ENCODE data around the gene SLX9.
"Not testable (repeated sequence)": the region's sequence is repeated elsewhere in the genome, so short reads cannot be mapped to it uniquely, and the experiment has no call there.

Gene SLX9

DNA sequence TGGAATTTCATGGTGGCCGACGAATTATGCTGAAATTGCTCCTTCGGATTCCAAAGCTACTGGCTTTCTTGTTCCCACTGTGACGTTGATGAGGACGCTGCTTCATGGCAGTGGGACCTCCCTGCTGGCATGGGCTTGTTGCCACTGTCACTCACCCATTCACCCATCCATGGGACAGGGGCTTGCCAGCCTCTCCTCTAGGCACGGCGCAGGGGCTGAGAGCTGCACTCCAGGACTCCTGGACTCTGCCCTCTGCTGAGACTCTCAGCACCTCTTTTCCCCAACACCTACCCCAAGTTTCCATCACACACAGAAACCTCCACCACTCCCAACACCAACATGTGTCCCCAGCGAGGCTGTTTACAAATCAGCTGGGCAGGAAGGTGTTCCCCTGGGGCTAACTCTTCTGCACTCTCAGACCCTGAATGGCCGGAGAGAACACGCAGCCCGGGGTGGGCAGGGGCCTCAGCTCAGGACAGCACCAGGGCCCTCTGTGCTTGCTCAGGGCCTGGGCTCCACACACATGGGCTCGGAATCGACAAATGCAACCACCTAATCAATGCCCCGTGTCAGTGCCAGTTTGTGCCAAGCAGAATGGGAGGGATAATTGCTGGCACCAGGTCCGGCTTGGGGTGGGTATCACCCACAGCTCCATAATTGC lies 22.3 kb upstream of the SLX9 start:
- no peak for DNase-seq

DNA sequence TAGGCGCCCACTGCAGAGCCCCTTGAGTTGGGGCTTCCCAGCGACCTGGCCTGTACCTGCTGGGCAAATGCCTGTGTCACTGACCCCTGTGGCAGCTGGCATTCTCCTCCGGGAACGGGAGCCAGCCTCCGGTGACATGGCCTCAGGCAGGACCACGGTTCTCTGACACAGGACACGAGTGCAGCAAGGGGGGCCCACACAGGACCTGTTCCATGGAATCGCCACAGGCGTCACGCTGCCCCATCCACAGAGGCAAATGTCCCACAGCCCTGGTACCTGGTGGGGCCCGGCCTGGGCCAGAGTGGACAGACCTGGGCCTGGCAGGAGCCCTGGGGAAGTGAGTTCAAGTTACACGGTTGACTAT lies 21.7 kb upstream of the SLX9 start:
- no peak for DNase-seq

DNA sequence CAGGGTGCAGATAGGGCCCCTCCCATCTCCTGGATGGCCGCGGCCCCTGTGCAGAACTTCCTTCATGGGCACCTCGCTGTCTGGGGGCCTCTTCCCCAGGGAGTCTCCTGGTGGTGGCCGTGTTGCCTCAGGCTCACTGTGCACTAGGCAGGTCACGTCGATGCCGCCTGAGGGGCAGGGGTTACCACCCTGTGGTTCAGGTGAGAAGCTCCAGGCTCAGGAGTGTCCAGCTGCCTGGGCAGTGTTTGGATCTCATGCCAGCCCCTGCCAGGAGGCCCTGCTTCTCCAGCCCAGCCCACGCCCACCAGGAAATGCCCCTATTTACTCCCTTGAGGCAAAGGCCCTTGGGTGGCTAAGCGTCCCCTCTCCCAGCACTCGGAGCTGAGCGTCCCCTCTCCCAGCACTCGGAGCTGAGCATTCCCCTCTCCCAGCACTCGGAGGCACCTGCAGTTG lies 21.2 kb upstream of the SLX9 start:
- no peak for DNase-seq

DNA sequence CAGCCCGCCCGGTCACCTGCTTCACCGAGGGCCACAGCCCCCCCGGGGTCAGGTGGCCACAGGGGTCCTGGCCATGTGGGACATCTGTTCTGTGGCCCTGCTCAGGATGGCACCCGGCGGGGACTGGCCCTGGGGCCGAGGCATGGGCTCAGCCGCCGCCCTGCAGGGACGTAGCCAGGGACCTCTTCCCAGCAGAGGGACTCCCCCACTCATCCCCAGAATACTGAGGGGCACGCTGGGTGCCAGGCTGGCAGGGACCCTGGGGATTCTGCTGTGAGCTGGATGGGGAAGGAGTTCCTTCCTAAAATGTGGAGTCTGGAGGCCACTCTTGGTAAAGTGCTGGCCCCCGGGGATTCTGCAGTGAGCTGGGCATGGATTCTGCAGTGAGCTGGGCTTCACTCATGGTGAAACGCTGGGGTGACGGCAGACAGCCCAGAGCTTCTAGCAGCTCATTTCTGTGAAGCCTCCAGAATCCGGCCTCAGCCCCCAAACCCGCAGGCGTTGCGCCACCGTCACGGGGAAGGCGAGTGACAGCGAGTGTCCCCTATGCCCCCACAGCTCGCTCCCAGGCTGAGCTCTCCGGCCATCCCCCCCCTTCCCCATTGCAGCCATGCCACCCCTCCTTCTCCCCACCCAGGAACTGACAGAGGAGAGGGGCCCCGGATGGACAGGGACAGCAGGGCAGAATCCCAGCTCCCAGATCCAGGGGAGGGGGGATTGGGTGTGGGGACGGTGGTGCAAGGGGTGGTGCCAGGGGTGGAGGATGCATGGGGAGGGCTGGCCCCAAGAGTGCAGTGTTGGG lies 20.5 kb upstream of the SLX9 start:
- no peak for DNase-seq

DNA sequence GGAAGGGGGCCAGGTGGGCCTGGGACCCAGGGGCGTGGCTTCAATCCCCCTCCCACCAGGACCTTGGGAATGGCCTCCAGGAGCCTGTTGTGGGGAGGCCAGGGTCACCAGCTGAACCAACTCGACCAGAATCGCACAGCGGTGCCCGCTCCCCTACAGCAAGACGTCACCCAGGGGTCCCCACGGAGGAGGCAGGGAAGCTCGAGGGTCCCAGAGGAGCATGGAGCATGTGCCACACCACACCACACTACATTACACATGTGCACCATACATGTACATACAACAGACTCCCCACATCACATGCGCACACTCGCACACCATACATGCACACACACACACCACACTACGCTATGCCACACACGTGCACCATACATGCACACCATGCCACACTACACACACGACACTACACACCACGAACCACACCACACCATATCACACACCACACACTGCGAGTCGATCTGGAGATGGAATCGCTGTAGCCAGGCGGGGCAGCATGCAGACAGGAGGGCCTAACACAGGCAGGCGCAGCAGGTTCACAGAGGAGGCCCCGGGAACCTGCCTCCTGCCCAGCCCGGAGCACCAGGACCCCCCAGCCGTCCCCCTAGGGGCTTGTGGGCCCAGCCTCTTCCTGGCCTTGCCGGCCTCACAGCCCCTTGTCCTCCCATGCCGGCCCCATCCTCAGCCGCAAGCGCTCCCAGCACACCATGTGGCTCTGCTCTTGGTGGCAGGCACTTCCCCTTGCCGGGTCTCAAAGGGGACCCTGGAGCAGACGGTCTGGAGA lies 19.7 kb upstream of the SLX9 start:
- no peak for DNase-seq

DNA sequence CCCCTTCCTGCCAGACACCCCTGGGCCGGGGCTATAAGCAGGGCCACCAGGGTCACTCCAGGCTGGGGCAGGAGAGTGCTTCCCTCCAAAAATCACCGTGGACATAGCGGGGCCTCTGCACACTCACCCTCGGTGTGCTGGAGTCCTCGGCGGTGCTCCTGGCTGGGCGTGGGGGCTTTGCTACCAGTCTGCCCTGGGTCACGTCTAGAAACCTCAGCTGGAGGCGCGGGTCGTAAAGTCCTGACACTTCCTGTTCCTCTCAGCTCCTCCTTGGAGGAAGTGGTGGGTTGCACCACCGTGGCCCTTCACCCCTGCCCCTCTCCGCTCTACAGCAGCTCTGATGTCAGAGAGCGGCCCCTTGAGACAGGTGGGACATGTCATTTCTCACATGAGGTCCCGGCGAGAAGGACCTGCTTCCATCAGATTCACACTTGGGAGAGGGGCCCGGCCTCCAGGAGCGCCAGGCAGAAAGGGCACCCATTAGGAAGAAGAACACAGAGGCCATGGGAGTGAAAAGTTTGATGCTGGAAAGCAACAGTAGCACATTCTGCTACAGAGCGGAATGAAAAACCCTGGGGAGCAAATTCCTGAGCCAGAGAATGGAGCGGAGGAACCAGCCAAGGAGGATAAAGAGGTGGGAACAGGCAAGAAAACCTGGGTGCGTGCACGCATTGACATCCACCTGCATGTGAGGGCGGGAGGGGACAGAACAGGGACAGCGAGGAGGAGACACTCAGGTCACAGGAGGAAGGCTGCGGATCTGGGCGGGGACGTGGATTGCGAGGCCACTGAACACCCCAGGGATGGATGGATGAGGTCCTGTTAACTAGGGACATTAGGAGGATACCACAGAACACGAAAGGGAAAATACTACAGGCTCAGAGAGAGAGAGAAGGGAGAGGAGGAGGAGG lies 18.9 kb upstream of the SLX9 start, which contains the start of gene ITGB2:
Gene ITGB2, minus strand, starts transcription at position 206 of the 911 bp plus-strand sequence. CDS start 10,117 bp downstream, outside the sequence.
- no peak for DNase-seq

DNA sequence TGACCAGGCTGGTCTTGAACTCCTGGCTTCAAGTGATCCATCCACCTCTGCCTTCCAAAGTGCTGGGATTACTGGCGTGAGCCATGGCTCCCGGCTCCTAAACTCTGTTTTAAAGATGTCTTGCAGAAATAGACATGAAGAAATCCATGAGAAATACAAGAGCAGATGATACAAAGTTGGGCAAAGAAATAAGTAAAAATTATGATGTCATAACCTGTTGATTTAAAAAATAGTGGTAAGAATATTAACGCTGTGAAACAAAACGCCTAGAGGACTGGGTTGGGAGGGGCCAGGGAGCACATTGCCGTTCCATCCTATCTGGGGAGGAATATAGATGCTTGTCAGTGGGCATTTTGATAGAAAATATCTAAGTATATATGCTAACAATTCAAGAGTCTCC lies 17.9 kb upstream of the SLX9 start:
- no peak for DNase-seq

DNA sequence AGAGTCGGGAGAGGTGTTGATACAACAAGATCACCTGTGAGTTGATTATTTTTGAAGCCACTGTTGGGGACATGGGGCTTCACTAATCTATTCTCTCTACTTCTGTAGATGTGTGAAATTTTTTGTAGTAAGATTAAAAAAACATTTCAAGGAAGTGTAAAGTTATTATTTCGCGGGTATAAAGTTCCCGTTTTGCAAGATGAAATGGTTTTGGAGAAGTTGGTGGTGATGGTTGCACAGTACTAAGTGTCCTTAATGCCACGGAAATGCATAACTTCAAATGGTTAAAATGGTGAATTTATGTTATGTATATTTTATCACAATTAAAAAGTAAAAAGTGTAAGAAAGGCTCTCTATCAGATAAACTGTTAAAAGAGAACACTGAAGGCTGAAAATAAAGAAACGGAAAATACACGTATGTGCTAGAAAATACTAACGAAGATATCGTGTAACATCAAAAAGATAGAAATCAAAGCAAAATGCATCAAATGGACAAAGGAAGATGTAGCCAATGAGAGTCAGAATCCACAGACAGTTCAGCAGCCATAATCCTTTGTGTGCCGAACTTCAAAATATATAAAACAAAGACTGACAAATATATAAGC lies 16.2 kb upstream of the SLX9 start:
- DNase-seq = no peak

DNA sequence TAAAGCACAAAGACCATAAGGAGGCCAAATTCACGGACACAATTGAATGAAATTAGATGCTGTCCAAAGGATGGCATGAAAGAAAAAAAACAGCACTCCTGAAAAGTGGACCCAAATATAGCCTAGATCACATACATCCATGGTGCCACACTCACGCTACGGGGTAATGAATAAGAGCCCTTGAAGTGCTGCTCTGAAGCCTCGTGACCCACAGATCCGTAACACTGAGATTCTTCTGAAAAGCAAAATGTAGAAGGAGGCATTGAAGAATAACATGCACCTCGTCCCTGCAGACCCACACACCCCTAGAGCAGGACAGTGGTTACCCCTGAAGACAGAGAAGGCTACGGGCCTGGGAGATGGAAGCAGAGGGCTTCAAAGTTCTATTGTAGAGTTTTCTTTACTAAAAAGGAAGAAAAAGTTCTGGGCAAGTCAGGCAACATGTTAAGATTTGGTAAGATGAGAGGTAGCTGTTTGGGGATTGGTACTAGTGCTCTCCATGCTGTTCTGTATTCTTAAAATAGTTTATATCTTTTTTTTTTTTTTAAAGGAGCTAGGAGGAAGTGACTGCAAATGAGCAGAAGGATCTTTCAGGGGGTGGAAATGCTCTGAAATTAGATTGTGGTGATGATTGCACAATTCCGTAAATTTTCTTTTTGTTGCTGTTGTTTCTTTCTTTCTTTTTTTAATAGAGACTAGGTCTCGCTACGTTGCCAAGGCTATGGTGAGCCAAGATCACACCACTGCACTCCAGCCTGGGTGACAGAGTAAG lies 15.0 kb upstream of the SLX9 start:
- no peak for DNase-seq

DNA sequence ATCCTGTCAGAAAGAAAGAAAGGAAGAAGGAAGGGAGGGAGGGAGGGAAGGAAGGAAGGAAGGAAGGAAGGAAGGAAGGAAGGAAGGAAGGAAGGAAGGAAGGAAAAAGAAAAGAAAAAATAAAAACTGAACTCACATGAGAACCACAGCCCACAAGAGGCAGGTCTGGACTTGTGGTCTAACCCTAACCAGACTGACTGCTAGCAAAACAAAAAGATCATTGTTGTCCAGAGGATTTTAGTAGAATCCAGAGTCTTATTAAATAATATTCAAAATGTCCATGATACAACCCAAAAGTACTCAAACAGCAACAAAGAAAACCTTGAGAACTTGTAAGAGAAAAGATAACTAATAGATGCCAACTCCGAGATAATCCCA lies 14.5 kb upstream of the SLX9 start:
- DNase-seq = no peak

DNA sequence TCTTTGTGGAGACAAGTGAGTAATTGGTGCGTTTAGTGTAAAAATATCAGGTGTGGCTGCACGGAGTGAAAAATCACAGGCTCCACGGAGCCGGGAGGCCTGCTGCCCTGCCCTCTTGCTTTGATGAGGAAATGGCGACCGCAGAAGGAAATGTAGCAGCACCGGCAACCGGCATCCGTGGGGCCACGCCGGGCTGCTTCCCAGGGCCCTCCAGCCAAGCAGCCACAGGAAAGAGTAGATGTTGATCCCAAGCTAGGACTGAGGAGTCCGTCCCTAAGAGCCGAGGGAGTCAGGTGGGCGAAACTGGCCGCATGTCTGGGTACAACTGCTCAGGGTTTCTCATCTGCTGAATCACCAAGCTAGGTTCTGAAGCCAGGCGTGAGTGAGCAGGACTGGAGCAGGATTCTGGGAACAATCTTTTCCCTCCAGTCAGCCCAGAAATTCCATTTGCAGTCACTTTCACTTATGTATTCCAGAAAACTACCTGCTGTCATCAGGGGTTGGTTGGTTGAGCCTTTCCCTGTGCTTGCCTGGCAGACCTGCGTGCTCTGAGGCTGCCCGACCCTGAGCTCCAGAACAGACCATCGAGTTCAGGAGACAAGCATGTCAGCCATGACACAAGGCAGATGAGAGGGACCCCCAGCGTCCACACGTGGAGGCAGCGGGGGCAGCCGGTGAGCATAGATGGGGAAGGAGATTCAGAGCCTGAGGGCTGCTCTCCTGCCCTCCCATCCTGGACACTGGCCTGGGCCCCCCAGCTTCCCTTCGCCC lies 13.3 kb upstream of the SLX9 start:
- DNase-seq = no peak

DNA sequence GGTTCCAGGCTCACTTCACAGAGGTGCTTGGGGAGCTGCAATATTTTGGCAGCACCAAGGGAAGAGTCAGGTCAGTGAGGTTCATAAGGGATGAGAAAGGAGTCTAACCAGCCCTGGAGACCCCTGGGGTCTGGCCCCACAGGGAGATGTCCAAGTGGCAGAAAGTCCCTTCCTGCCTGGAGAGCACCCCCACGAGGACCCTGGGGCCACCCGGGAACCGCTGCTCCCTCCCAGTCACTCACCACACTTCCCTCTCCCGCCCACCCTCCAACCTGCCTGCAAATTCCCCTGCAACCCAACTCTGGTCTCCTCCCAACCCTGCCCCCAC lies 12.6 kb upstream of the SLX9 start:
- DNase-seq = no peak

DNA sequence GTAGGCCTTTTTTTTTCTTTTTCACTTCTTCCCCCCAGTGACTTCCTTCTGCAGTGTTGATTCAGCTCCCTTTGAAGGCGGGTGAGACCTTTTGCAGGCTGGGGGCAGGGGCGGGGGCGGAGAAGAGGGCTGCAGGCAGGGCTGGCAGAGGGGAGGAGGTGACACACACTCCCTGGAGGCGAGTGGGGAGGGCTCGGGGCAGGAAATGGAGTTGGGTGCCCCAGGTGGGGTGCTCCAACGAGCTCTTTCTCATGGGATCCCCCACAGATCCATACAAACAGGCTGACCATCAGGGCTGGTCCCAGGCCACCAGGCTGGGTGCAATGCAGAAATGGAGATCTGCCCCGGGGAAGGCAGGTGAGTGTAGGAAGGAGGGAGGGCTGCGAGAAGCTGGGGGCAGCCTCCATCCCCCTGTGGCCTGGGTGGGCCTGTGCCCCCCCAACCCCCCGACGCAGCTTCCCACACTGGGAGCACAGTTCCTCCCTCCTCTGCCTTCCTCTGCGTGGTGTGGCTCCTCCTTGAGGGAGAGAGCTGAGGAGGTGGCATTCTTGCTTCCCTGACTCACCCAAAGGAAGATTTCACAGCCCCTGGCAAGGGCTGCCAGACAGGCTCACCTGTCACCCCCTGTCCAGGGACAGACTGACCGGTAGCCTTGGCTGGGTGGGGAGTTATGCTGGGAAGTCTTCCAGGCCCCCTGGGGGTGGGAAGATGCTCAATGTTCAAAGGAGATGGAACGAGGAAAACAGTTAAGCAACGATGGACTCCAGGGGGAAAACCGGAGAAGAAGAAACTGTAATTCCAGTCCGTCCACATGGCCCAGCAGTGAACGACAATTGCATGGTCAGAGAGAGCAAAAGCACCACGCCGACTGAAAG lies 12.0 kb upstream of the SLX9 start:
- no peak for DNase-seq

DNA sequence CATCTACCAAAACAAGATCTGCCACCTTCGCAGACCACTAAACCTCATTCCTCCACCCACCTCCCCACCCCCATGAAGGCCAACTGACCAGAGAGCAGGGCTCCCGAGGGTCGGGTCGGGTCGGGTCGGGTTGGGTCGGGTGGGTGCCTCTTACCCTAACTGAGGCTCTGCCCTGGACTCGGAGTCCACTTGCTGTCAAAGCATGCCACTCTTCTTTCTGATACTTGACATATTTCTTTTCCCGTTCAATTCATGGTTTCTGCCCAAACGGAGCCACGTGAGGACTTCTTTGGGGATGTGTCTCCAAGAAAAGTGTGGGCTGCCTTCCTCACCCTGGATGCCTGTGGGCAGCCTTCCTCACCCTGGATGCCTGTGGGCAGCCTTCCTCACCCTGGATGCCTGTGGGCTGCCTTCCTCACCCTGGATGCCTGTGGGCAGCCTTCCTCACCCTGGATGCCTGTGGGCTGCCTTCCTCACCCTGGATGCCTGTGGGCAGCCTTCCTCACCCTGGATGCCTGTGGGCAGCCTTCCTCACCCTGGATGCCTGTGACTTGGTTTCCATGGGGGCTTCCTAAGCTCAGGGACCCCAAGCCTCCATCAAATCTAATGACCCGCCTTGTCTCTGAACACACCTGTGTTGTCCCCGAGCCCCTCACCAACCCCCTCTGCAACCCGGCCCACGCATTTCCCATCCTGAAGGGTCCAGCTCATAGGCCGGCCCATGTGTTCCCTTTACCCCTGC lies 11.2 kb upstream of the SLX9 start:
- not testable (repeated sequence) for DNase-seq

DNA sequence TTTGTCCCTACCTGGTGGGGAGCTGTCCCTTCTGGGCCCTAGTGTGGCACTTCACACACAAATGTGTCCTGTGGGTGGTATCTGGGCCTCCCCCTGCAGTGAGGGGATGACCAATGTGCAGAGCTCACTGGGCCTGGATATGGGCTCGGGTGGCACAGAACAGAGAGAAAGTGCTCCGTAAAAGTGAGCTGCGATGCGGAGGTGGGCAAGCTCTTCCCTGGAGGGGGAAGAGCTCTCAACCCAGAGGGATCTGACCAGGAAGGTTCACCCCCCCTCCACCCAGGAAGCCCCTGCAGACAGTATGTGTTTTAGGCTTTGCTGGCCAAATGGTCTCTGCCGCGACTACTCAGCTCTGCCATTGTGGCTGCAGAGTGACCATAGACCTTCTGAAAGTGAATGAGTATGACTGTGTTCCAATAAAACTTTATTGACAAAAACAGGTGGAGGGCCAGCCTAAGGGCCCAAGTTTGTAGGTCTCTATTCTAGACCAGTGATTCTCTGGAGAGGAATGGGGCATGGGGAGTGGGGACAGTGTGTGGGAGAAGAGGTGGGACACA lies 10.5 kb upstream of the SLX9 start:
- DNase-seq = no peak

DNA sequence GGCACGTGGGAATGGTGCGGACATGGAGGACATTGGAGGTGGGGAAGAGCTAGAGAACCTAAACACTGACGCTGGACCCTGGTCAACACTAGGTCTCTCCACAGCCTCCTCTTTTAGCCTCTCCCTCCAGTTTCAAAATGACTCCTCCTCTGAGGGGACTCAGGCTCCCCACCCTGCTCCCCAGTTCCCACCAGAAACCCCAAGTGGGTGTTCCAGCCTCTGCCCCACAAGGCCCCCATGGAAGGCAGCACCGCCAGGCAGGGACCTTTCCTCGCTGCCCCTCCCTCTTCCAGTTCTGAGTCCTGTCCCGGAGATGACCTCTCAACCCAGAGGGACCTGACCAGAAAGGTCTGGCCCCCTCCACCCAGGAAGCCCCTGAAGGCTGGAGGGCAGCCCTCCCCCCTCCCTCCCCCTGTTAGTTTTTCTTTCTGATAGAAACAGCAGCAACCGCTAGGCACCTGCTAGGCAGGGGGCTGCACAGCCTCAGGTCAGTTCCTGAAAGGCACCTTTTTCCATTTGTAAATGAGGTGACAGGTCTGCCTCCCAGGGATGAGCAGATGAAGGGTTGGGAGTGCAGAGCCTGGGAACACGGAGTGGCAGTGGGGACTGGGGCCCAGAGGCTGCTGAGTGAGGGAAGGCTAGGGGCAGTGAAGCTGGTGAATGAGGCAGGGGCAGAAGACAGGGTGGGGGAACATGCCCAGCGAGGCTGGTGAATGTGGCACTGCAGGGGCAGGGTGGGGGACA lies 9.9 kb upstream of the SLX9 start:
- no peak for DNase-seq

DNA sequence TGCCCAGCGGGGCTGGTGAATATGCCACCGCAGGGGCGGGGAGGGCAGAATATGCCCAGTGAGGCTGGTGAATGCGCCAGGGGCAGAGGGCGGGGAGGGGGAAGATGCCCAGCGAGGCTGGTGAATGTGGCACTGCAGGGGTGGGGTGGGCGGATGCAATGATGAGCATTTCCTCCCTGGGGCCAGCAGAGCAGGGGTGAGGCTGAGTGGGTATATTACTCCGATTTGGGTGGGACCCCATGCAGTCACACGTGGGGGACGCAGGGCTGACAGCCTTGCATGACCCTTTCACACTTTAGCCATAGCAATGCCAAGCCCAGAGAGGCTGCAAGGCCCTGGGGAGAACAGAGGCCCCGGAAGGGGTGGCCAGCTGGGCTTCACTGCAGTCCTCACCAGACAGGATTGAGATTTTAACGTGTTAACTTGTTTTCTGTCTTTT lies 9.3 kb upstream of the SLX9 start:
- DNase-seq = no peak

DNA sequence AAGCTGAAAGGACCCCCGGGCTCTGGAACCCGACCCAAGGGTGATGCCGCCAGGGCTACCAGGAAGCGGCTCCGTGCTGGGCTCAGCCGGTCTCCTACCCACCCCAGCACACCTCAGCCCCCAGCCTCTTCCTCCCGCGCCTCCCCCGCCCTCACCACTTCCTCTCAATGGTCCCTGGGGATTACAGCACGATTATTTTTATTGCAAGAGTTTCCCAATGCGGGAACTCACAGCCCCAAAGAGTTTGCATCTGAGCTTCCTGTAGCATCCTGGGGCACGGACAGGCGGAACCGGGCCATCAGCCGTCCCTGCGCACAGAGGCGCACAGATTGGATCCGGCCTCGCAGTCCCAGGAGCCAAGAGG lies 8.7 kb upstream of the SLX9 start:
- DNase-seq = no peak

Data from NCI-H1417 treated with DMSO at 0.1 percent for 48 hours (cell line).